Spleen (tissue), 7 donors: ENCODE data around the gene TSPAN3.

ENCODE experiments used
- CTCF ChIP-seq, 11 experiments: fragments of 200-600 bp in 7 of 11; fragments of 450-650 bp in 4 of 11; sonication (generic) in 4 of 11; IDR thresholded peaks in 8 of 11; conservative IDR thresholded peaks in 3 of 11; 1 replicate in 7 of 11; 2 replicates in 4 of 11; pipeline versions ENCODE4 v1.4.0 to v1.8.0; 2016 to 2021; ENCODE audit warnings: antibody characterized with exemption in 11 of 11, inconsistent platforms in 4 of 11, mild to moderate bottlenecking in 1 of 11
- POLR2A ChIP-seq, 3 donors: fragments of 450-650 bp; IDR thresholded peaks; one replicate each; pipeline ENCODE4 v1.5.1; 2017; ENCODE audit warnings: antibody characterized with exemption in 3 of 3, mild to moderate bottlenecking in 1 of 3
- POLR2AphosphoS5 ChIP-seq, 3 donors: sonication (generic); formaldehyde crosslinking; IDR thresholded peaks; one replicate each; pipeline ENCODE4 v1.5.1; 2017; ENCODE audit warnings: antibody characterized with exemption in 3 of 3
- donor health status: DM: no; HTN: no; CAD: no; lungs with moderate emphysema.
- donor health status: DM: no; HTN: no; CAD: no.
- donor health status: DM: no; HTN: no; CAD: no.

GRCh38 chr15:77044228-77045042 is 26.5 kb downstream of the TSPAN3 start:
- no peak for TF ChIP-seq CTCF (IDR thresholded peaks at IDR 0.05 in 8 of 11, conservative IDR thresholded peaks at IDR 0.05 in 3 of 11)
- no peak for TF ChIP-seq POLR2A (IDR thresholded peaks at IDR 0.05)
- TF ChIP-seq POLR2AphosphoS5 (IDR thresholded peaks at IDR 0.05): peak in 1 of 3 donors; percentile 46
